Activated naive CD8-positive, alpha-beta T cell treated with anti-CD3 and anti-CD28 coated beads for 36 hours (primary cell): Measurements from ENCODE around the gene DDIT4L. TPM values are rescaled to one million over a fixed set of nuclear protein-coding genes. Genes with fewer than 3 reads are reported as not detected.
"Not testable (repeated sequence)": the region's sequence is repeated elsewhere in the genome, so short reads cannot be mapped to it uniquely, and the experiment has no call there.

ENCODE experiments used
- DNase-seq: peaks from one replicate; pipeline ENCODE4 v3.0.0; 2021
- H3K27ac Mint-ChIP-seq: one replicate; pipeline ENCODE4 v1.8.0; 2022; ENCODE audit warnings: mild to moderate bottlenecking, moderate library complexity, mixed read lengths
- H3K27me3 Mint-ChIP-seq: one replicate; pipeline ENCODE4 v1.8.0; 2022; ENCODE audit warnings: mild to moderate bottlenecking, mixed read lengths
- H3K36me3 Mint-ChIP-seq: one replicate; pipeline ENCODE4 v1.8.0; 2021; ENCODE audit warnings: mild to moderate bottlenecking, mixed read lengths
- H3K4me1 Mint-ChIP-seq: one replicate; pipeline ENCODE4 v1.8.0; 2021; ENCODE audit warnings: mixed read lengths
- H3K4me3 Mint-ChIP-seq: one replicate; pipeline ENCODE4 v1.8.0; 2022; ENCODE audit warnings: mild to moderate bottlenecking, moderate library complexity, mixed read lengths
- H3K9me3 Mint-ChIP-seq: one replicate; pipeline ENCODE4 v1.8.0; 2022; ENCODE audit warnings: mixed read lengths
- total RNA-seq, 2 experiments: library from RNA; stranded (reverse); gene quantifications; one replicate each; pipeline ENCODE4 v1.2.3, GENCODE V29; 2021

The DDIT4L gene
- total RNA-seq, 2 experiments from 2014 or later: 0.34 TPM; not detected in 1

GRCh38 chr4:100175858-100176257, 14.4 kb downstream of the DDIT4L start:
- no peaks in the 10 kb centered on the region for H3K36me3 Mint-ChIP-seq

GRCh38 chr4:100174985-100175383, 15.3 kb downstream of the DDIT4L start:
- no peaks in the 10 kb centered on the region for H3K9me3 Mint-ChIP-seq
- H3K4me1 Mint-ChIP-seq: peaks cover 5% of the 10 kb centered on the region
- H3K36me3 Mint-ChIP-seq: no peaks in the 10 kb centered on the region
- DNase-seq: no peak
- peaks cover 9% of the 10 kb centered on the region for H3K27me3 Mint-ChIP-seq
- no peak overlapping the region for H3K4me3 Mint-ChIP-seq
- no peak overlapping the region for H3K27ac Mint-ChIP-seq

More at GRCh38 chr4:100175858-100176257, 14.4 kb downstream of the DDIT4L start:
- Mint-ChIP-seq H3K4me3 (no peak overlapping the region), H3K4me1 (peaks cover 5% of the 10 kb centered on the region), H3K9me3 (no peaks in the 10 kb centered on the region), H3K27ac (no peak overlapping the region), H3K27me3 (peaks cover 9% of the 10 kb centered on the region)
- DNase-seq: no peak

GRCh38 chr4:100170986-100171385, 19.3 kb downstream of the DDIT4L start:
- H3K27me3 Mint-ChIP-seq: peaks cover 9% of the 10 kb centered on the region
- H3K27ac Mint-ChIP-seq: no peak overlapping the region
- H3K9me3 Mint-ChIP-seq: no peaks in the 10 kb centered on the region
- H3K4me1 Mint-ChIP-seq: peaks cover 5% of the 10 kb centered on the region
- no peak overlapping the region for H3K4me3 Mint-ChIP-seq
- no peak for DNase-seq
- no peaks in the 10 kb centered on the region for H3K36me3 Mint-ChIP-seq

- no peak for DNase-seq
- Mint-ChIP-seq H3K36me3 (no peaks in the 10 kb centered on the region), H3K27ac (no peak overlapping the region), H3K27me3 (peaks cover 9% of the 10 kb centered on the region), H3K4me1 (peaks cover 5% of the 10 kb centered on the region), H3K9me3 (no peaks in the 10 kb centered on the region), H3K4me3 (no peak overlapping the region)
These were observed 20.5 kb downstream of the DDIT4L start for GRCh38 chr4:100169491-100170485.

GRCh38 chr4:100168521-100168920, 21.7 kb downstream of the DDIT4L start:
- no peak for DNase-seq
- H3K36me3 Mint-ChIP-seq: no peaks in the 10 kb centered on the region
- H3K4me1 Mint-ChIP-seq: peaks cover 3% of the 10 kb centered on the region
- no peaks in the 10 kb centered on the region for H3K9me3 Mint-ChIP-seq
- H3K4me3 Mint-ChIP-seq: no peak overlapping the region
- H3K27ac Mint-ChIP-seq: no peak overlapping the region
- peaks cover 9% of the 10 kb centered on the region for H3K27me3 Mint-ChIP-seq

- H3K4me1 Mint-ChIP-seq: peaks cover 3% of the 10 kb centered on the region
- no peak overlapping the region for H3K4me3 Mint-ChIP-seq
- H3K9me3 Mint-ChIP-seq: peaks cover 8% of the 10 kb centered on the region
- DNase-seq: no peak
- H3K36me3 Mint-ChIP-seq: no peaks in the 10 kb centered on the region
- peaks cover 2% of the 10 kb centered on the region for H3K27me3 Mint-ChIP-seq
- no peak overlapping the region for H3K27ac Mint-ChIP-seq
These were observed 23.8 kb downstream of the DDIT4L start for GRCh38 chr4:100166297-100167039.

- Mint-ChIP-seq H3K27ac (no peak overlapping the region), H3K9me3 (peaks cover 10% of the 10 kb centered on the region), H3K27me3 (peaks cover 4% of the 10 kb centered on the region), H3K4me3 (no peak overlapping the region), H3K4me1 (no peaks in the 10 kb centered on the region), H3K36me3 (no peaks in the 10 kb centered on the region)
- no peak for DNase-seq
These were observed 24.5 kb downstream of the DDIT4L start for GRCh38 chr4:100165809-100166208.

- Mint-ChIP-seq H3K27me3 (peaks cover 7% of the 10 kb centered on the region), H3K27ac (no peak overlapping the region), H3K9me3 (peaks cover 11% of the 10 kb centered on the region), H3K4me3 (no peak overlapping the region), H3K36me3 (no peaks in the 10 kb centered on the region), H3K4me1 (no peaks in the 10 kb centered on the region)
- DNase-seq: no peak
These were observed 25.2 kb downstream of the DDIT4L start for GRCh38 chr4:100164808-100165760.

GRCh38 chr4:100162027-100162685, 28.1 kb downstream of the DDIT4L start:
- Mint-ChIP-seq H3K9me3 (peaks cover 11% of the 10 kb centered on the region), H3K27ac (no peak overlapping the region), H3K4me3 (no peak overlapping the region), H3K27me3 (peaks cover 8% of the 10 kb centered on the region), H3K36me3 (no peaks in the 10 kb centered on the region), H3K4me1 (no peaks in the 10 kb centered on the region)
- no peak for DNase-seq

GRCh38 chr4:100149190-100149589, 41.1 kb downstream of the DDIT4L start:
- no peak overlapping the region for H3K4me3 Mint-ChIP-seq
- H3K9me3 Mint-ChIP-seq: peaks cover under 1% of the 10 kb centered on the region
- H3K4me1 Mint-ChIP-seq: no peaks in the 10 kb centered on the region
- no peaks in the 10 kb centered on the region for H3K27me3 Mint-ChIP-seq
- no peak for DNase-seq
- no peaks in the 10 kb centered on the region for H3K36me3 Mint-ChIP-seq
- no peak overlapping the region for H3K27ac Mint-ChIP-seq

- Mint-ChIP-seq H3K36me3 (no peaks in the 10 kb centered on the region), H3K4me3 (no peak overlapping the region), H3K27ac (no peak overlapping the region), H3K27me3 (no peaks in the 10 kb centered on the region), H3K9me3 (no peaks in the 10 kb centered on the region), H3K4me1 (no peaks in the 10 kb centered on the region)
- DNase-seq: no peak
These were observed 42.6 kb downstream of the DDIT4L start for GRCh38 chr4:100147684-100148083.

- H3K27ac Mint-ChIP-seq: no peak overlapping the region
- no peaks in the 10 kb centered on the region for H3K4me1 Mint-ChIP-seq
- no peaks in the 10 kb centered on the region for H3K36me3 Mint-ChIP-seq
- no peak for DNase-seq
- no peaks in the 10 kb centered on the region for H3K9me3 Mint-ChIP-seq
- H3K27me3 Mint-ChIP-seq: no peaks in the 10 kb centered on the region
- H3K4me3 Mint-ChIP-seq: no peak overlapping the region
These were observed 43.1 kb downstream of the DDIT4L start for GRCh38 chr4:100147198-100147597.

GRCh38 chr4:100146756-100147155, 43.5 kb downstream of the DDIT4L start:
- Mint-ChIP-seq H3K36me3 (no peaks in the 10 kb centered on the region), H3K4me3 (no peak overlapping the region), H3K27ac (no peak overlapping the region), H3K27me3 (no peaks in the 10 kb centered on the region), H3K9me3 (no peaks in the 10 kb centered on the region), H3K4me1 (no peaks in the 10 kb centered on the region)
- no peak for DNase-seq

GRCh38 chr4:100137320-100137719, 52.9 kb downstream of the DDIT4L start:
- H3K27me3 Mint-ChIP-seq, H3K9me3 Mint-ChIP-seq, H3K4me3 Mint-ChIP-seq, DNase-seq, H3K36me3 Mint-ChIP-seq, H3K27ac Mint-ChIP-seq, H3K4me1 Mint-ChIP-seq: not testable (repeated sequence)
